Neural progenitor cell (in vitro differentiated cells): ENCODE data around the gene GSG1L. TPM values are rescaled to one million over a fixed set of nuclear protein-coding genes. Genes with fewer than 3 reads are reported as not detected.

Source experiments
- DNase-seq: peaks from one replicate; pipeline ENCODE4 v3.0.0-alpha.2; 2016; ENCODE audit warnings: low spot score
- H2AFZ ChIP-seq: fragments of 200-600 bp; sonication (generic); replicated peaks from 2 replicates; pipeline ENCODE4 v1.6.1; 2016; ENCODE audit warnings: antibody characterized with exemption
- H3F3A ChIP-seq: fragments of 200-600 bp; sonication (generic); 2 replicates; pipeline ENCODE4 v1.6.1; 2016; ENCODE audit warnings: antibody characterized with exemption, low read depth
- H3K27ac ChIP-seq: fragments of 200-600 bp; sonication (generic); 2 replicates; pipeline ENCODE4 v1.5.1; 2016; ENCODE audit warnings: mild to moderate bottlenecking
- H3K27me3 ChIP-seq: fragments of 200-600 bp; sonication (generic); 2 replicates; pipeline ENCODE4 v1.6.1; 2016; ENCODE audit warnings: mild to moderate bottlenecking, moderate library complexity
- H3K36me3 ChIP-seq: fragments of 200-600 bp; sonication (generic); 2 replicates; pipeline ENCODE4 v1.5.1; 2016
- H3K4me1 ChIP-seq: fragments of 200-600 bp; sonication (generic); 2 replicates; pipeline ENCODE4 v1.6.1; 2016; ENCODE audit warnings: mixed run types
- H3K4me2 ChIP-seq: fragments of 200-600 bp; sonication (generic); 2 replicates; pipeline ENCODE4 v1.6.1; 2016
- H3K4me3 ChIP-seq: fragments of 200-600 bp; sonication (generic); 2 replicates; pipeline ENCODE4 v1.5.1; 2016
- H3K79me2 ChIP-seq: fragments of 200-600 bp; sonication (generic); 2 replicates; pipeline ENCODE4 v1.6.1; 2016; ENCODE audit warnings: low read depth
- H3K9ac ChIP-seq: fragments of 200-600 bp; sonication (generic); 2 replicates; pipeline ENCODE4 v1.6.1; 2016
- H3K9me3 ChIP-seq: fragments of 200-600 bp; sonication (generic); 2 replicates; pipeline ENCODE4 v1.5.1; 2016; ENCODE audit warnings: low read depth
- H4K20me1 ChIP-seq: fragments of 200-600 bp; sonication (generic); 2 replicates; pipeline ENCODE4 v1.6.1; 2016; ENCODE audit warnings: low read depth
- H3K27ac Mint-ChIP-seq: 3 replicates; pipeline ENCODE4 v1.8.0; 2021; ENCODE audit warnings: mixed read lengths
- H3K27me3 Mint-ChIP-seq: 2 replicates; pipeline ENCODE4 v1.8.0; 2022; ENCODE audit warnings: low read depth, mild to moderate bottlenecking, inconsistent platforms, moderate library complexity, mixed read lengths; ENCODE audit not compliant: insufficient read depth
- H3K36me3 Mint-ChIP-seq: 3 replicates; pipeline ENCODE4 v1.8.0; 2021; ENCODE audit warnings: mixed read lengths
- H3K4me1 Mint-ChIP-seq: 3 replicates; pipeline ENCODE4 v1.8.0; 2021; ENCODE audit warnings: mixed read lengths
- H3K4me3 Mint-ChIP-seq: 3 replicates; pipeline ENCODE4 v1.8.0; 2021; ENCODE audit warnings: mild to moderate bottlenecking, moderate library complexity, mixed read lengths
- H3K9me3 Mint-ChIP-seq: 3 replicates; pipeline ENCODE4 v1.8.0; 2020; ENCODE audit warnings: mixed read lengths
- CTCF ChIP-seq: fragments of 200-600 bp; sonication (generic); IDR thresholded peaks from 2 replicates; pipeline ENCODE4 v1.5.1; 2017; ENCODE audit warnings: antibody characterized with exemption, mild to moderate bottlenecking
- EZH2 ChIP-seq: fragments of 200-600 bp; sonication (generic); IDR thresholded peaks from 2 replicates; pipeline ENCODE4 v1.6.1; 2017; ENCODE audit warnings: antibody characterized with exemption, mild to moderate bottlenecking, moderate library complexity
- EZH2phosphoT487 ChIP-seq: fragments of 200-600 bp; sonication (generic); IDR thresholded peaks from 2 replicates; pipeline ENCODE4 v1.6.1; 2017; ENCODE audit warnings: antibody characterized with exemption
- total RNA-seq: library from RNA; depleted of rRNA; stranded (reverse); fragments of >200 nt; gene quantifications from 2 replicates; pipeline ENCODE4 v1.2.3, GENCODE V29; 2015; ENCODE audit warnings: low replicate concordance

The GSG1L gene
- total RNA-seq, 1 donor from 2014 or later = not detected

- no peaks in the 10 kb centered on the region for H4K20me1 ChIP-seq
- H3K9ac ChIP-seq = no peak overlapping the region
- no peak overlapping the region for H3K4me2 ChIP-seq
- H3K4me1 ChIP-seq = peaks cover 4% of the 10 kb centered on the region
- H3K4me3 ChIP-seq = no peak overlapping the region
- H3F3A ChIP-seq = no peaks in the 10 kb centered on the region
- Mint-ChIP-seq H3K27ac (no peak overlapping the region), H3K27me3 (peaks cover 7% of the 10 kb centered on the region), H3K4me3 (no peak overlapping the region), H3K4me1 (peaks cover 26% of the 10 kb centered on the region), H3K36me3 (no peaks in the 10 kb centered on the region), H3K9me3 (peaks cover under 1% of the 10 kb centered on the region)
- H3K27ac ChIP-seq = no peak overlapping the region
- H3K79me2 ChIP-seq = no peaks in the 10 kb centered on the region
- no peaks in the 10 kb centered on the region for H3K36me3 ChIP-seq
- no peak for DNase-seq
- H2AFZ ChIP-seq = no peak overlapping the region
- no peaks in the 10 kb centered on the region for H3K9me3 ChIP-seq
- H3K27me3 ChIP-seq = no peaks in the 10 kb centered on the region
- TF ChIP-seq CTCF (no peak), EZH2 (no peak), EZH2phosphoT487 (no peak)
Measured at GRCh38 chr16:28014851-28015250, 48.7 kb downstream of the GSG1L start.

GRCh38 chr16:28013878-28014277 is 49.6 kb downstream of the GSG1L start:
- no peaks in the 10 kb centered on the region for H3K9me3 Mint-ChIP-seq
- H3K4me1 Mint-ChIP-seq = peaks cover 32% of the 10 kb centered on the region
- peaks cover 7% of the 10 kb centered on the region for H3K27me3 Mint-ChIP-seq
- Histone ChIP-seq H3K4me3 (no peak overlapping the region), H4K20me1 (no peaks in the 10 kb centered on the region), H2AFZ (no peak overlapping the region), H3K9ac (no peak overlapping the region), H3K9me3 (no peaks in the 10 kb centered on the region), H3K36me3 (no peaks in the 10 kb centered on the region), H3K79me2 (no peaks in the 10 kb centered on the region), H3K4me2 (no peak overlapping the region), H3F3A (no peaks in the 10 kb centered on the region), H3K27ac (no peak overlapping the region), H3K27me3 (no peaks in the 10 kb centered on the region), H3K4me1 (peaks cover 4% of the 10 kb centered on the region)
- no peak for DNase-seq
- H3K27ac Mint-ChIP-seq = no peak overlapping the region
- H3K36me3 Mint-ChIP-seq = no peaks in the 10 kb centered on the region
- TF ChIP-seq CTCF (no peak), EZH2 (no peak), EZH2phosphoT487 (no peak)
- H3K4me3 Mint-ChIP-seq = no peak overlapping the region

- Histone ChIP-seq H3K9ac (no peak overlapping the region), H3K79me2 (no peaks in the 10 kb centered on the region), H3K36me3 (no peaks in the 10 kb centered on the region), H3K27me3 (no peaks in the 10 kb centered on the region), H3K9me3 (no peaks in the 10 kb centered on the region), H3K27ac (no peak overlapping the region), H4K20me1 (no peaks in the 10 kb centered on the region), H2AFZ (no peak overlapping the region), H3F3A (no peaks in the 10 kb centered on the region), H3K4me1 (peaks cover 4% of the 10 kb centered on the region), H3K4me3 (no peak overlapping the region), H3K4me2 (no peak overlapping the region)
- Mint-ChIP-seq H3K4me3 (no peak overlapping the region), H3K9me3 (no peaks in the 10 kb centered on the region), H3K27ac (no peak overlapping the region), H3K27me3 (peaks cover 7% of the 10 kb centered on the region), H3K4me1 (peaks cover 32% of the 10 kb centered on the region), H3K36me3 (no peaks in the 10 kb centered on the region)
- DNase-seq = no peak
- no peak for TF ChIP-seq EZH2phosphoT487
- TF ChIP-seq CTCF = no peak
- TF ChIP-seq EZH2 = no peak
Measured at GRCh38 chr16:28013392-28013791, 50.1 kb downstream of the GSG1L start.
